Measurements from ENCODE around the gene SSR1.

SSR1 gene

GRCh38 chr6:7254980-7255835 lies 57.8 kb downstream of the SSR1 start:
- no peak for DNase-seq (ENCODE audit: low read depth)
- no peak for TF ChIP-seq CTCF (IDR thresholded peaks at IDR 0.05; ENCODE audit: control insufficient read depth, extremely low read depth, insufficient read depth)
- H3K4me3 ChIP-seq (ENCODE audit: low read depth, low read length) = no peak overlapping the region

- H3K4me3 ChIP-seq (ENCODE audit: low read depth, low read length) = no peak overlapping the region
- no peak for TF ChIP-seq CTCF (IDR thresholded peaks at IDR 0.05; ENCODE audit: control insufficient read depth, extremely low read depth, insufficient read depth)
- DNase-seq (ENCODE audit: low read depth) = no peak
Measured at GRCh38 chr6:7252390-7252789, 60.6 kb downstream of the SSR1 start.

GRCh38 chr6:7251646-7252260 lies 61.2 kb downstream of the SSR1 start:
- no peak overlapping the region for H3K4me3 ChIP-seq (ENCODE audit: low read depth, low read length)
- no peak for TF ChIP-seq CTCF (IDR thresholded peaks at IDR 0.05; ENCODE audit: control insufficient read depth, extremely low read depth, insufficient read depth)
- DNase-seq (ENCODE audit: low read depth) = no peak

- DNase-seq (ENCODE audit: low read depth) = no peak
- H3K4me3 ChIP-seq (ENCODE audit: low read depth, low read length) = no peak overlapping the region
- TF ChIP-seq CTCF (IDR thresholded peaks at IDR 0.05; ENCODE audit: control insufficient read depth, extremely low read depth, insufficient read depth) = no peak
Measured at GRCh38 chr6:7250812-7251211, 62.2 kb downstream of the SSR1 start.

GRCh38 chr6:7249946-7250643 lies 62.9 kb downstream of the SSR1 start:
- no peak overlapping the region for H3K4me3 ChIP-seq (ENCODE audit: low read depth, low read length)
- DNase-seq (ENCODE audit: low read depth) = no peak
- no peak for TF ChIP-seq CTCF (IDR thresholded peaks at IDR 0.05; ENCODE audit: control insufficient read depth, extremely low read depth, insufficient read depth)

- DNase-seq (ENCODE audit: low read depth) = no peak
- no peak overlapping the region for H3K4me3 ChIP-seq (ENCODE audit: low read depth, low read length)
- TF ChIP-seq CTCF (IDR thresholded peaks at IDR 0.05; ENCODE audit: control insufficient read depth, extremely low read depth, insufficient read depth) = no peak
Measured at GRCh38 chr6:7249391-7249790, 63.6 kb downstream of the SSR1 start.
